SK-N-MC (cell line): ENCODE results near the gene L2HGDH.

Experiments used
- DNase-seq: peaks from one replicate; pipeline ENCODE4 v3.0.0-alpha.2; 2011; ENCODE audit warnings: low read depth, low spot score
- H3K27ac ChIP-seq: fragments of 200-600 bp; sonication (generic); 2 replicates; pipeline ENCODE4 v1.5.1; 2016; ENCODE audit warnings: mixed run types
- H3K36me3 ChIP-seq: fragments of 200-600 bp; sonication (generic); 2 replicates; pipeline ENCODE4 v1.6.1; 2017; ENCODE audit warnings: antibody characterized with exemption, low read length, mixed read lengths; ENCODE audit not compliant: insufficient read depth
- H3K4me3 ChIP-seq: fragments of 200-600 bp; sonication (generic); 2 replicates; pipeline ENCODE4 v1.5.1; 2016
- H3K9ac ChIP-seq: fragments of 200-600 bp; sonication (generic); 2 replicates; pipeline ENCODE4 v1.8.0; 2017; ENCODE audit warnings: mixed run types, mixed read lengths; ENCODE audit not compliant: insufficient read length
- H3K9me3 ChIP-seq: fragments of 200-600 bp; sonication (generic); 2 replicates; pipeline ENCODE4 v1.6.1; 2017; ENCODE audit warnings: low read depth, mild to moderate bottlenecking, antibody characterized with exemption, low read length, moderate library complexity, mixed read lengths
- EZH2 ChIP-seq: fragments of 200-600 bp; sonication (generic); IDR thresholded peaks from one replicate; pipeline ENCODE4 v1.6.1; 2017; ENCODE audit warnings: antibody characterized with exemption
- FOXP2 ChIP-seq: optimal IDR thresholded peaks from 2 replicates; pipeline ENCODE3; 2011; ENCODE audit warnings: mild to moderate bottlenecking, moderate library complexity; ENCODE audit not compliant: insufficient read depth; ENCODE audit errors: extremely low read length, control extremely low read depth
- POLR2AphosphoS5 ChIP-seq: IDR thresholded peaks from 2 replicates; pipeline ENCODE4 v1.6.1; 2012; ENCODE audit warnings: mild to moderate bottlenecking, low read depth, low read length, borderline replicate concordance

Gene L2HGDH

DNA sequence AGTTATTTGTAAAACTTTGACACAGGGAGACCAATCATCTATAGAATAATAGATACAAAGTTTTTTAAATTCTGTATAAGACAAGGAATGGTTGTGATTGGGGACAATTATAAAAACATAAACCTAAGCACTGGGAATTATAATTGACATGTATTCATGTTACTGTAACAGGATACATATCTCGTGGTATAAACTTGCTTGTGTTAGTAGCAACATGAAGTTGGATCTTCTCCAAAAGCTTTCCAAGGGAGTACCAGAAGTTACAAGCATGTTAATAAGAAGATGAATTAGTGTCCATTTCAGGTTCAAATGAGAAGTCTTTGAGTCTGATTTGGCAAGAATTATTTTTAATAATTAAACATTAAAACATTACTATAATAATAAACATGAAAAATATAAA, 42.5 kb upstream of the L2HGDH start:
- H3K36me3 ChIP-seq: no peaks in the 10 kb centered on the region
- no peak overlapping the region for H3K4me3 ChIP-seq
- H3K9me3 ChIP-seq: no peaks in the 10 kb centered on the region
- DNase-seq: no peak
- H3K9ac ChIP-seq: no peak overlapping the region
- TF ChIP-seq FOXP2: no peak
- no peak for TF ChIP-seq POLR2AphosphoS5
- TF ChIP-seq EZH2: no peak
- H3K27ac ChIP-seq: no peak overlapping the region

DNA sequence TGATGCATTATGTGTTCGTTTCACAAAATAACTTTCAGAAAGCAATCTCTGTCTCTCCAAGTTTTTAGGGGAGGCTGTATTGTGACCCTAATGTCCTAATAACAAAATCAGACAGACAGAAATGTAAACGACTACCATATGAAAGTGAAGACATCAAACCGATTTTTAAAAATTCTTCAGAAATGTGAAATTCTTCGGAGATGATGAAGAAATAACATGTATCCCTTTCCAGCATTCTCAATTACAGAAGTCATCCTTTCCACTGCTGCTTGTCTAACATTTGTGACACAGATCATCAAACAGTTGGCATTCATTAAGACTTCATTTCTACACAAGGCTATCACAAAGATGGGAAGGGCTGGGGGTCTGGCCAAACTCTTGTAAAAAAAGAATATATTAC, 41.1 kb upstream of the L2HGDH start:
- no peak overlapping the region for H3K4me3 ChIP-seq
- DNase-seq: no peak
- H3K9me3 ChIP-seq: no peaks in the 10 kb centered on the region
- H3K36me3 ChIP-seq: no peaks in the 10 kb centered on the region
- H3K9ac ChIP-seq: no peak overlapping the region
- TF ChIP-seq FOXP2 (no peak), EZH2 (no peak), POLR2AphosphoS5 (no peak)
- H3K27ac ChIP-seq: no peak overlapping the region

DNA sequence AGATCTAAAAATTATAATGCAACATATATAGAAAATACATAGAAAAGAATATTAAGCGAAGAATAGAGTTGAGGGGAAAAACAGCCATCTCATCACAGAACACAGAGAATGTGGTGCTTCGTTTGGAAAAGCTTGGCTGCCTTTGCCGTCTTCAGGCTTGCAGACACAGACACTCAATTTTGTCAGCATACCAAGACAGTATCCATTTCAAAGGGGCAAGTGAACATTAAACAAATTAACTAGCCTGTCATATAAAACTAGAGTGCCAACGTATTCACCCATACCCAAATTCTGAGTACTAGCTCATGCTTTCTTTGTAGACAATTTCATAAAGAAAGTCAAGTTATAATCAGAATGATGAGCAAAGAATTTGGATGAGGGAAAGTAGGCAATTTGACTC, 40.6 kb upstream of the L2HGDH start:
- Histone ChIP-seq H3K27ac (no peak overlapping the region), H3K9me3 (no peaks in the 10 kb centered on the region), H3K36me3 (no peaks in the 10 kb centered on the region), H3K9ac (no peak overlapping the region), H3K4me3 (no peak overlapping the region)
- no peak for TF ChIP-seq POLR2AphosphoS5
- no peak for TF ChIP-seq EZH2
- TF ChIP-seq FOXP2: no peak
- no peak for DNase-seq

DNA sequence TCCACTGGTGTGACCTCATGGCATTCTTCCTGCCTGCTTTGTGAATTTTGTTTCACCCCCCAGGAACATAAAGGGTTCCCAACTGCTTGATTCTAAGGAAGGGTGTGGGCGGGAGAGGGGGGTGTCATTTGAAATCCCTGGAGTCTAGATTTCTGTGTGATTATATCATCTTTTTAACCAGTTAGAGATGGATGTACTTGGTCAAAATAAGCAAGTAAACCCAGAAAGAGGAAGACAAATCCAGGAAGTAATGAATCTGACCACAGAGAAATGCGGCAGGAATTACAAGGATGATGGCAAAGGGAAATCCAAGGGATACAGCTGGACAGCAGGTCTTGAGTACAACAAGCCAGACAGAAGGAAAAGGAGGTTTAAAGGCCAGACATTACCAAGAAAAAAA, 38.9 kb upstream of the L2HGDH start:
- no peaks in the 10 kb centered on the region for H3K9me3 ChIP-seq
- no peak for DNase-seq
- H3K4me3 ChIP-seq: no peak overlapping the region
- H3K9ac ChIP-seq: no peak overlapping the region
- TF ChIP-seq POLR2AphosphoS5 (no peak), FOXP2 (no peak), EZH2 (no peak)
- no peaks in the 10 kb centered on the region for H3K36me3 ChIP-seq
- H3K27ac ChIP-seq: no peak overlapping the region

DNA sequence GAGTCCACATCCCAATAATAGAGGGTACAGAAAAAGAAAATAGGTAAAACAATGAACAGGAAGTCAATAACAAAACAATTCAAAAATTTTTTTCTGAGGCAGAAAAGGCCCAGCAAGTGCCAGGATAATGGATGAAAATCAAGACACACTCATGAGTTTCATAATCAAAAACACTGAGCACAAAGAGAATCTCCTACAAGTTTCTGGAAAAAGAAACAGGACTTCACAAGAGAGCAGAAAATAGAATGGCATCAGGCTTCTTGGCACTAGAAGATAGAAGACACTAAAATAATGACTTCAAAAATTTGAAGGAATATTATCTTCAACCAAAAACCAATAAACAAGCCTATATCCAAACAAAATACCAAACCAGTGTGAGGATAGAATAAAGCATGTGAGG, 36.9 kb upstream of the L2HGDH start:
- no peak overlapping the region for H3K9ac ChIP-seq
- no peak for DNase-seq
- no peaks in the 10 kb centered on the region for H3K9me3 ChIP-seq
- H3K4me3 ChIP-seq: no peak overlapping the region
- H3K36me3 ChIP-seq: no peaks in the 10 kb centered on the region
- no peak overlapping the region for H3K27ac ChIP-seq
- no peak for TF ChIP-seq POLR2AphosphoS5
- no peak for TF ChIP-seq FOXP2
- TF ChIP-seq EZH2: no peak

DNA sequence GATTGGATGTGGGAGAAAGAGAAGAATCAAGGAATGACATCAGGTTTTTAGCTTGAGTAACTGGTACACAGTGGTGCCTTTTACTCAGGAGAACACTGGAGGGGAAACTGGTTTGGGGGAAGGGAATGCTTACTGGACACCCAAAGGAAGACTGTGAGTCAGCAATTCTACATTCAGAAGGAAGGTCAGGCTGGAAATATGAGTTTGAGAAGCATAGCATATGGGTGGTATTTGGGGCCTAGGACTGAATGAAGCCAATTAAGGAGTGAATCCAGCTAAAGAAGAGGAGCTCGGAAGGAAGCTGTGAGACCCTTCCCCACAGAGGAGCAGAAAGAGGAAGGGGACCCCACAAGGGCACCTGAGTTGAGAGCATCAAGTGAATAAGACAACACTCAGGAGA, 35.5 kb upstream of the L2HGDH start:
- no peak for DNase-seq
- Histone ChIP-seq H3K36me3 (no peaks in the 10 kb centered on the region), H3K9ac (no peak overlapping the region), H3K9me3 (no peaks in the 10 kb centered on the region), H3K4me3 (no peak overlapping the region), H3K27ac (no peak overlapping the region)
- TF ChIP-seq EZH2: no peak
- no peak for TF ChIP-seq FOXP2
- no peak for TF ChIP-seq POLR2AphosphoS5

DNA sequence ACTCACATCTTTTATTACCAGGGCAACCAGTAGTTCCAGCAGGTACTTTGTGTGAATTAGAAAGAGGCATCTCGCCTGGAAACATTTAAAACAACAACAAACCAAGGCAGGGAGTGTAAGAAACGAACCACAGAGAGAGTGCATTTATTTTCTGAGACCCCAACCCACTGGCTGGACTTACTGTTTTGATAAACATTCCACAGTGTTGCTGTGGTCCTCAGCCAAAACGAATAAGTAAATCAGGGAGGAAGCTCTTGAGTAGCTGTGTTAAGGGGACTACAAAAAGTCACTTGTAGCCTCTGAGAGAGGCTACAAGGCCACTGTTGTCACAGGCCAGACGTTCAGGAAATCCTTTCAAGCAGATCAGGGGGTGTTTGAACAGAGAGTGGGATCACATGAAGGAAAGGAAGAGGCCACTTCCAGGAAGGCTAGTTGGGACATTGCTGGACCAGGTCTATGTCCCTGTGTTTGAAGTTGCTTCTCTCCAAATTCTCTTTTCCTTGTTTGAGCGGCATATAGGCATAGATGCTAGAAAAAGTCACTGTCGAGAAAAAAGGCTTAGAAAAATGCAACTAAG, 33.9 kb upstream of the L2HGDH start:
- no peak overlapping the region for H3K27ac ChIP-seq

DNA sequence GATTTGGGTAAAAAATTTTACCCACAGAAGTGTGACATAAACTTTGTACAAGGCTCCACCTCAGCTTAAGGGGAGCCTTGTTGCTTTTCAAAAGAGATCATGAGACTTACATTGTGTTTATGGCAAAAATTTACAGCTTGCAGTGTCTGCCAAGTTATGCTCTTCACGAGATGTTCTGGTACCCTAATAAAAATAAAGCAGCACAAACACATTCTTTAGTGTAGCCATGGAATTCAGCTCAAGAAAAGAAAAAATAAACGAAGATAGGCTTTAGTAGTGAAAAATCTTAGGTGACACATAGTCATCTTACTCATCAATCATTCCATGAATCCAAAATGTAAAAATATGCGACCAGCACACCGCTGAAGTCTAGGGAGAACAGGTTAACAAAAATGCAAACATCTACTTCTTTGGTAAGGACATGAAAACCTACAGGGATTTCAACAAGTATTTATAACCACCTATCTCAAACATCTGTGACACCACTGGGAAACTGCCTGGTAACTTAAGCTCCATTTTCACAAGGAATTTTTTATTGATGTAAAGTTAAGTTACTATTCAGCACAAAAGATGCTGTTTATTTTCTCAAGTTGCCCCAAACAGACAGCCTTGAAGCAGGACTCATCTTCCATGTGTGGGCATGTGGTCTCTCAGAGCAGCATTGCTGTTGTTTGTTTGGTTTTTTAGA, 33.0 kb upstream of the L2HGDH start:
- Histone ChIP-seq H3K9ac (no peak overlapping the region), H3K9me3 (no peaks in the 10 kb centered on the region), H3K27ac (no peak overlapping the region)

More for the DNA sequence above, 33.9 kb upstream of the L2HGDH start:
- Histone ChIP-seq H3K9me3 (no peaks in the 10 kb centered on the region), H3K4me3 (no peak overlapping the region), H3K36me3 (no peaks in the 10 kb centered on the region), H3K9ac (no peak overlapping the region)
- TF ChIP-seq EZH2 (no peak), POLR2AphosphoS5 (no peak), FOXP2 (no peak)
- no peak for DNase-seq

More for the DNA sequence above, 33.0 kb upstream of the L2HGDH start:
- DNase-seq: no peak
- no peak overlapping the region for H3K4me3 ChIP-seq
- no peak for TF ChIP-seq EZH2
- TF ChIP-seq FOXP2: no peak
- TF ChIP-seq POLR2AphosphoS5: no peak
- no peaks in the 10 kb centered on the region for H3K36me3 ChIP-seq
